Measurements from ENCODE around the gene DEFB131B. TPM values are rescaled to one million over a fixed set of nuclear protein-coding genes. Genes with fewer than 3 reads are reported as not detected.
A peak's percentile ranks its signal among the peaks of the same experiment; 100 is the strongest.
"Not testable (repeated sequence)": the region's sequence is repeated elsewhere in the genome, so short reads cannot be mapped to it uniquely, and the experiment has no call there.

Gene DEFB131B
- total and polyA plus RNA-seq, 4 donors, result not detected

GRCh38 chr11:71876262-71876661, 2.0 kb upstream of the DEFB131B start:
- not testable (repeated sequence) for H3K4me3 ChIP-seq; H3K9me3 ChIP-seq (ENCODE audit: control insufficient read depth in 4 of 4, insufficient read depth in 3 of 4, low read length in 3 of 4); H3K27me3 ChIP-seq (ENCODE audit: control insufficient read depth in 3 of 3, insufficient read depth in 3 of 3, low read length in 2 of 3); H3K27ac ChIP-seq (ENCODE audit: low read depth in 1 of 2, low read length in 1 of 2); DNase-seq; H3K9ac ChIP-seq (ENCODE audit: insufficient read depth in 1 of 2, low read length in 2 of 2); ATAC-seq (ENCODE audit: insufficient read depth, low FRiP score); H3K4me1 ChIP-seq (ENCODE audit: control insufficient read depth in 5 of 5, insufficient read depth in 5 of 5, low read length in 5 of 5); H3K36me3 ChIP-seq (ENCODE audit: control insufficient read depth in 4 of 4, insufficient read depth in 4 of 4, low read length in 4 of 4)
- WGBS, 2 donors, result 58 to 64% methylated on average over 2 of the region's 2 CpGs

- not testable (repeated sequence) for H3K36me3 ChIP-seq (ENCODE audit: control insufficient read depth in 4 of 4, insufficient read depth in 4 of 4, low read length in 4 of 4); H3K27me3 ChIP-seq (ENCODE audit: control insufficient read depth in 3 of 3, insufficient read depth in 3 of 3, low read length in 2 of 3); H3K9me3 ChIP-seq (ENCODE audit: control insufficient read depth in 4 of 4, insufficient read depth in 3 of 4, low read length in 3 of 4); H3K9ac ChIP-seq (ENCODE audit: insufficient read depth in 1 of 2, low read length in 2 of 2); ATAC-seq (ENCODE audit: insufficient read depth, low FRiP score); H3K4me1 ChIP-seq (ENCODE audit: control insufficient read depth in 5 of 5, insufficient read depth in 5 of 5, low read length in 5 of 5); H3K27ac ChIP-seq (ENCODE audit: low read depth in 1 of 2, low read length in 1 of 2); H3K4me3 ChIP-seq; DNase-seq
- WGBS, 2 donors, result 97% methylated on average over 12 of the region's 12 CpGs
Measured at GRCh38 chr11:71885806-71886205, 7.6 kb downstream of the DEFB131B start.

- H3K4me1 ChIP-seq (ENCODE audit: control insufficient read depth in 5 of 5, insufficient read depth in 5 of 5, low read length in 5 of 5); H3K9me3 ChIP-seq (ENCODE audit: control insufficient read depth in 4 of 4, insufficient read depth in 3 of 4, low read length in 3 of 4); H3K9ac ChIP-seq (ENCODE audit: insufficient read depth in 1 of 2, low read length in 2 of 2); DNase-seq; H3K36me3 ChIP-seq (ENCODE audit: control insufficient read depth in 4 of 4, insufficient read depth in 4 of 4, low read length in 4 of 4); H3K27ac ChIP-seq (ENCODE audit: low read depth in 1 of 2, low read length in 1 of 2); H3K27me3 ChIP-seq (ENCODE audit: control insufficient read depth in 3 of 3, insufficient read depth in 3 of 3, low read length in 2 of 3); ATAC-seq (ENCODE audit: insufficient read depth, low FRiP score); H3K4me3 ChIP-seq: not testable (repeated sequence)
- 93 to 97% methylated on average over 14 of the region's 14 CpGs for WGBS, 2 donors
Measured at GRCh38 chr11:71888335-71889010, 10.2 kb downstream of the DEFB131B start.

GRCh38 chr11:71889181-71889872, 11.1 kb downstream of the DEFB131B start:
- not testable (repeated sequence) for H3K36me3 ChIP-seq (ENCODE audit: control insufficient read depth in 4 of 4, insufficient read depth in 4 of 4, low read length in 4 of 4); DNase-seq; ATAC-seq (ENCODE audit: insufficient read depth, low FRiP score); H3K9ac ChIP-seq (ENCODE audit: insufficient read depth in 1 of 2, low read length in 2 of 2); H3K27me3 ChIP-seq (ENCODE audit: control insufficient read depth in 3 of 3, insufficient read depth in 3 of 3, low read length in 2 of 3); H3K4me1 ChIP-seq (ENCODE audit: control insufficient read depth in 5 of 5, insufficient read depth in 5 of 5, low read length in 5 of 5); H3K27ac ChIP-seq (ENCODE audit: low read depth in 1 of 2, low read length in 1 of 2); H3K9me3 ChIP-seq (ENCODE audit: control insufficient read depth in 4 of 4, insufficient read depth in 3 of 4, low read length in 3 of 4); H3K4me3 ChIP-seq
- 91 to 95% methylated on average over 14 of the region's 14 CpGs for WGBS, 2 donors

GRCh38 chr11:71895961-71896360, 17.7 kb downstream of the DEFB131B start:
- no peak overlapping the region for H3K27ac ChIP-seq (ENCODE audit: low read depth in 1 of 2, low read length in 1 of 2)
- H3K9me3 ChIP-seq (ENCODE audit: control insufficient read depth in 4 of 4, insufficient read depth in 3 of 4, low read length in 3 of 4), result peaks cover 0 to 3% (median 0%) of the 10 kb centered on the region in 4 donors
- peaks cover 0 to 2% (median 0%) of the 10 kb centered on the region in 4 donors for H3K36me3 ChIP-seq (ENCODE audit: control insufficient read depth in 4 of 4, insufficient read depth in 4 of 4, low read length in 4 of 4)
- H3K4me3 ChIP-seq, result no peak overlapping the region
- TF ChIP-seq CTCF (IDR thresholded peaks at IDR 0.05; ENCODE audit: control extremely low read depth, extremely low read depth), result no peak
- ATAC-seq (ENCODE audit: insufficient read depth, low FRiP score) (no peak), DNase-seq (no peak)
- H3K27me3 ChIP-seq (ENCODE audit: control insufficient read depth in 3 of 3, insufficient read depth in 3 of 3, low read length in 2 of 3), result no peaks in the 10 kb centered on the region
- WGBS, 2 donors, result 78 to 87% methylated on average over 12 of the region's 12 CpGs
- peaks cover 0 to 2% (median 0%) of the 10 kb centered on the region in 5 donors for H3K4me1 ChIP-seq (ENCODE audit: control insufficient read depth in 5 of 5, insufficient read depth in 5 of 5, low read length in 5 of 5)
- H3K9ac ChIP-seq (ENCODE audit: insufficient read depth in 1 of 2, low read length in 2 of 2), result no peak overlapping the region

- not testable (repeated sequence) for H3K36me3 ChIP-seq (ENCODE audit: control insufficient read depth in 4 of 4, insufficient read depth in 4 of 4, low read length in 4 of 4); H3K9me3 ChIP-seq (ENCODE audit: control insufficient read depth in 4 of 4, insufficient read depth in 3 of 4, low read length in 3 of 4); H3K4me3 ChIP-seq; H3K9ac ChIP-seq (ENCODE audit: insufficient read depth in 1 of 2, low read length in 2 of 2); H3K27ac ChIP-seq (ENCODE audit: low read depth in 1 of 2, low read length in 1 of 2); H3K27me3 ChIP-seq (ENCODE audit: control insufficient read depth in 3 of 3, insufficient read depth in 3 of 3, low read length in 2 of 3); H3K4me1 ChIP-seq (ENCODE audit: control insufficient read depth in 5 of 5, insufficient read depth in 5 of 5, low read length in 5 of 5); ATAC-seq (ENCODE audit: insufficient read depth, low FRiP score)
- DNase-seq, result peak in 1 of 3 donors; percentile 2
- WGBS, 2 donors, result 85 to 89% methylated on average over 14 of the region's 14 CpGs
Measured at GRCh38 chr11:71901137-71901536, 22.9 kb downstream of the DEFB131B start.
